Neuron (in vitro differentiated cells): ENCODE measurements around the gene FAM222A.

Experiments used
- H2AFZ ChIP-seq: one replicate; pipeline ENCODE4 v1.6.1; 2013; ENCODE audit warnings: low read depth, mild to moderate bottlenecking, inconsistent platforms, low read length, moderate library complexity
- H3K27me3 ChIP-seq: one replicate; pipeline ENCODE4 v1.6.1; 2013; ENCODE audit warnings: low read length; ENCODE audit not compliant: insufficient read depth
- H3K36me3 ChIP-seq: one replicate; pipeline ENCODE4 v1.6.1; 2013; ENCODE audit warnings: low read length; ENCODE audit not compliant: insufficient read depth
- H3K4me1 ChIP-seq: one replicate; pipeline ENCODE4 v1.6.1; 2013; ENCODE audit warnings: low read length; ENCODE audit not compliant: insufficient read depth
- H3K4me3 ChIP-seq: 2 replicates; pipeline ENCODE4 v1.5.1; 2013; ENCODE audit warnings: mild to moderate bottlenecking, low read length, moderate library complexity
- H3K9me3 ChIP-seq: one replicate; pipeline ENCODE4 v1.6.1; 2013; ENCODE audit warnings: low read length

Gene FAM222A

DNA sequence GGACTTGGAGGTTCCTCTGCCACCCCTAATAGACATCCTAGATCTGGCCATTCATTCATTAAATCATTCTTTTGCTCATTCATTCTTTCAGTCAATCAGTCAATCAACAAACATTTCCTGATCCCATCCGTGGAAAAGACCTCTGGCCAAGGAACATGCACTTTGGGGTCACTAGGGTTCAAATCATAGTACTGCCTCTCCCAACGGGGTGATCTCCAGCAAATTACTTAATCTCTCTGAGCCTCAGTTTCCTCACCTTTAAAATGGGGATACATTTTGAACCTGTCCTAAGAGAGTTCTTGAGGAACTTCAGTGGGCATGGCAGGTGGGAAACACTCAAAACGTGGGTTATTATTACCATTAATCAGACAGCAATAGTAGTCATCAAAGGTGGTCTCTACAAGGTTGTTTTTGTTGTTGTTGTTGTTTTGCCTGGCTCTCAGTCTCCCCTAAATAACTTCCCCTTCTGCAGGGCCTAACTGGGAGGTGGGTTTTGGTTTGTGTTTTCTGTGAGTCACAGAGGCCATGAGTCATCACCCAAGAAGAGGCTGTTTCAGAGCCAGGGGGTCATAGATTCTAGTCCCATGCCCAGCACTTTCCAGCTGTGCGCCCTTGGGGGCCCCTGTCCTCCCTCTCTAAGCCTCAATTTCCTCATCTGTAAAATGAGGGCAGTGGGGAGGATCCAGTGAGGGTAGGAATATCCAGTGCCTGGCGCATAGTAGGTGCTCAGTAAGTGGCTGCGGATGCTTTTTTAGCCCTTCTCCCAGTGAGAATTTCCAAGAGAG lies 16.9 kb upstream of the FAM222A start:
- Histone ChIP-seq H2AFZ (no peak overlapping the region), H3K27me3 (peaks cover 11% of the 10 kb centered on the region), H3K36me3 (no peaks in the 10 kb centered on the region), H3K4me3 (no peak overlapping the region), H3K4me1 (no peaks in the 10 kb centered on the region), H3K9me3 (no peaks in the 10 kb centered on the region)

DNA sequence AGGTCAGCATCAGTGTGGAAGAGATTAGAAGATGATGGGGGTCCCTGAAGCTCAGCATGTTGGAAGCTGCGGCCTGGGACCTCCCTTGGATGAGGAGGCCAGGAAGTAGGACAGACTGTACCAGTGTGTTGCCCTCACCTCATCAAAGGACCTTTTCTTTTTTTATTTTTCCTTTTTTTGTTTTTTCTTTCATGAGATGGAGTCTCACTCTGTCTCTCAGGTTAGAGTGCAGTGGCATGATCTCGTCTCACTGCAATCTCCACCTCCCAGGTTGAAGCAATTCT lies 16.4 kb upstream of the FAM222A start:
- H3K27me3 ChIP-seq: peaks cover 14% of the 10 kb centered on the region
- no peak overlapping the region for H2AFZ ChIP-seq
- no peaks in the 10 kb centered on the region for H3K9me3 ChIP-seq
- no peak overlapping the region for H3K4me3 ChIP-seq
- no peaks in the 10 kb centered on the region for H3K36me3 ChIP-seq
- H3K4me1 ChIP-seq: no peaks in the 10 kb centered on the region

DNA sequence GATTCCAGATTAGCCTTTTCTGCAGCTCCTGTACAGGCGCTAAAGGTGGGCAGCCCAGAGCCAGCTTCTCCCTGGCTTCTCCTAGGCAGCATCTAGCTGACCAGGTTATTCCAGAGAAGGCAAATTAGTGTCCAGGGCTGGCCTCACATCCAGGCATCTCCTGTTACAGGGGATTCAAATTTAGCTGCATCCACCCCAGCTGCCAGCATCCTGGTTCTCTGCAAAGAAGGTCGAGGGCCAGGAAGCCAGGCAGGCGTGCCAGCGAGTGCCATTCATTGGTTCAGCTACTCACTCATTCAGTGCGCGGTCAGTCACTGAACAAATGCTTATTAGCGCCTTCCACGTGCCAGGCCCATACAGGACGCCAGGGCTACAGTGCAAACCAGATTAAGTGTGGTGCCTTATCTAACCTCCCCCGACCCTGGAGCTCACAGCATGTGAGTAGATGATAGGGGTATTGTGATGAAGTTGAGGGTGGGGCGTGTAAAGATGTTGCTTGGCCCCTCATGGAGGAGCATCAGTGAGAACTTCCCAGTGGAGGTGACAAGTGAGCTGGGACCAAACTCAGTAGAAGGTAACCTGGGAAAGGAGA lies 15.7 kb upstream of the FAM222A start:
- H3K9me3 ChIP-seq: no peaks in the 10 kb centered on the region
- no peaks in the 10 kb centered on the region for H3K4me1 ChIP-seq
- no peaks in the 10 kb centered on the region for H3K36me3 ChIP-seq
- H3K27me3 ChIP-seq: peaks cover 14% of the 10 kb centered on the region
- H2AFZ ChIP-seq: no peak overlapping the region
- H3K4me3 ChIP-seq: no peak overlapping the region

DNA sequence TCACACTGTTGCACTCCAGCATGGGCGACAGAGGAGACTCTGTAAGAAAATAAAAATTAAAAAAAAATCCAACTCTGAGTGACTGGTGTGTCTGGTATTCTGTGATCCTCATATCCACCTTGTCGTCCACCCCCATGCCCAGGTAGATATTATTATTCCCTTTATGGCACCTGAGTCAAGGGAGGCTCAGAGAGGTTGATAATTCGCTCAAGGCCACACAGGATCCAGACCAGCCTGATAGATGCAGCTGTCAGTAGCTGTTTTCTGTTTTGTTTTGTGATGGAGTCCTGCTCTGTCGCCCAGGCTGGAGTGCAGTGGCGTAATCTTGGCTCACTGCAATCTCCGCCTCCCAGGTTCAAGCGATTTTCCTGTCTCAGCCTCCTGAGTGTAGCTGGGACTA lies 14.8 kb upstream of the FAM222A start:
- H3K4me3 ChIP-seq: no peak overlapping the region
- H3K4me1 ChIP-seq: no peaks in the 10 kb centered on the region
- H2AFZ ChIP-seq: no peak overlapping the region
- peaks cover 14% of the 10 kb centered on the region for H3K27me3 ChIP-seq
- H3K36me3 ChIP-seq: no peaks in the 10 kb centered on the region
- H3K9me3 ChIP-seq: no peaks in the 10 kb centered on the region

DNA sequence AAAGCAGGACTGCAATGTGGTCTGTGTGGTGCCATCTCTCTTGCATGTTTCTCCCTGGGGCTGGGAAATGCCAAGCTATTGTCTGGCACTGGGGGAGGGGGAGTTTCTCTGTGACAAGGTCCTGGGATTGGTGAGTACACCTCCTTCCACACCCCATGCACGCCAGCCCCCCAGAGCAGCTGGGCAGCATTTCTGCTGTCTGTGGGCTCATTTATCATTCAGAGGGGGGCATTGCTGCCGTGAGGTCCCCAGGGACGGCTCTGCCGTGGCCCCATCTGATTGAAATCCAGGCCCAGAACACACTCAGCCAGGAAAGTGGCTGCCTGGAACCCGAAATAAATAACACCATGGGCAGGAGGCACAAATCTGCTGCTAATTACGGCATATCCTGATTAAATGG lies 12.6 kb upstream of the FAM222A start:
- Histone ChIP-seq H3K36me3 (no peaks in the 10 kb centered on the region), H2AFZ (no peak overlapping the region), H3K27me3 (peaks cover 14% of the 10 kb centered on the region), H3K9me3 (no peaks in the 10 kb centered on the region), H3K4me3 (no peak overlapping the region), H3K4me1 (no peaks in the 10 kb centered on the region)

DNA sequence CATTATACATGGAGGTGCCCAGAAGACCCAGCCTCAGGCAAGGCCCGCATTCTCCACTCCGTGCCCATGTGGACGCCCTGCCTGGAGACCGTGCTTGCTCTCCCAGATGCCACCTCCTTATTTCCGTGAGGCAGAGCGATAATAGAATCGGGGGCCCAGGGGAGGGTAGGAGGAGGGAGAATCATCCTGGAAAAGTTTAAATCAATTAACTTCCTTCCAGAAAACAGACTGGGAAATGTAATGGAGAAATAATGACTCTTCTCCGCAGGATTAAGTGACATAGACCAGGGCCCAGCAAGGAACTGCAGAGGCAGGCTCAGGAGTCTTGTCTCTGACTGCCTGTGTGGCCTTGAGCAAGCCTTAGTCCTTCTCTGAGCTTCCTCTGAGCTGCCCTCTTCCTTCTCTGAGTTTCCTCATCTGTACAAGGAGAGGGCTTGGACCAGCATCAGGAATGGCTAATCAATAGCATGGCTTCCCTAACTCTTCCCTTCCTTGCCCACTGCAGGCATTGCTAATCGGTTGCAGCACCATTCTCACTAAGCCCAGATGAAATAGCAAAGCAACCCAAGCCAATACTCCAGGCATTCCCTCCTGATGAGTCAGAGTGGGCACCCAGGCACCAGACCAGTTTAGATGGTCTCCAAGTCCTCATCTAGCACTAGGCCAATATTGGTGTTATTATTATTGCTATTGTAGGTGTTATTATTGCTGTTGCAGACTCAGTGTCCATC lies 11.3 kb upstream of the FAM222A start:
- Histone ChIP-seq H3K4me1 (peaks cover 7% of the 10 kb centered on the region), H3K4me3 (no peak overlapping the region), H2AFZ (no peak overlapping the region), H3K27me3 (peaks cover 14% of the 10 kb centered on the region), H3K36me3 (no peaks in the 10 kb centered on the region), H3K9me3 (no peaks in the 10 kb centered on the region)

DNA sequence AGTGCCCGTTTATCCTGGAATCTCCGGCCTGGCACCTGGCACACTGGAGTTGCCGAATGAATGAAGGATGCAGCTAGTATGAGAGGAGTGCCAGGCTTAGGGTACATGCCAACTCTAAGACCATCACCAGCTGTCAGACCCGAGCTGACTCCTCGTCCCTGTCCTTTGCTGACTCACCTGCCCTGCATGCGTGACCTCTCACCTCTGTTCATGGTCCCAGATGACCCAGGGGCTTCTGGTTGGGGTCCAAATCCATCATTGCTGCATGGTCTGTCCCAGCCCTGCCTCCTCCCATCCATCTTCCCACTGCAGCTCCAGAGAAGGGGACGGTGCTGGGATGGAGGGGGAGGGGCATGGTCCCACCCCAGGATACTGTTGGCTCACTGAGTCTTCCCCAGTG lies 9.9 kb upstream of the FAM222A start:
- peaks cover 10% of the 10 kb centered on the region for H3K4me1 ChIP-seq

DNA sequence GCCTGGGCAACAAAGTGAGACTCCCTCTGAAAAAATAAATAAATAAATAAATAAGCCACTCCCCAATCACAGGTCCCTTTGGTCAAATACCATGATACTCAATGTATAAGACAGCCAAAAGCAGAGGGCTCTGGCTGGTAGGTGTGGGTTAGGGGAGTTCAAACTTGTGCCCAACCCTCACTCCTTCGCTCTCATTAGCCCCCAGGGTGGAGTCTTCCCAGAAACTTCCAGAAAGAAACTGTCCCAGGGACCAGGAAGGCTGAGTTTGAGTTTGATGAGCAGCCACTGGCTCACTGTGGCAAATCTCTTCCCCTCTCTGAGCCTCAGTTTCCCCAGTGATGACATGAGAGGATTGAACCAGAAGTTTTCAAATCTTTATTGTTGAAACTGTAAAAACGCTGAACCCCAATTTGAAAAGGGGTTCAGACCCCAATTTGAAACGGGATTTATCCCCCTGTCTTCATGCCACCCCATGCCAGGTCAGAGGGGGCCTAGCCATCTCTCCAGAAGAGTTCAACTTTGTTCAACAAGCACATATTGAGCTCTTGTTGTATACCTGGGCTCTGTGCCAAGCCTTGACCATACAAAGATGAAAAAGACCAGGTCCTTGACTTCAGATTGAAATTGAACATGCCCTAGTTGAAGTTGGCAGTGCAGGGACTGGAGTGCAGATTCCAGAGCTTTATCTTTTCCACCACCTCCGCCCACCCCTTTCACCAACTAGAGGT lies 9.1 kb upstream of the FAM222A start:
- no peak overlapping the region for H2AFZ ChIP-seq
- no peak overlapping the region for H3K4me3 ChIP-seq
- H3K4me1 ChIP-seq: peaks cover 10% of the 10 kb centered on the region
- H3K36me3 ChIP-seq: no peaks in the 10 kb centered on the region
- peaks cover 15% of the 10 kb centered on the region for H3K27me3 ChIP-seq
- no peaks in the 10 kb centered on the region for H3K9me3 ChIP-seq

More for the DNA sequence above, 9.9 kb upstream of the FAM222A start:
- H3K4me3 ChIP-seq: no peak overlapping the region
- peaks cover 11% of the 10 kb centered on the region for H3K27me3 ChIP-seq
- no peaks in the 10 kb centered on the region for H3K36me3 ChIP-seq
- H3K9me3 ChIP-seq: no peaks in the 10 kb centered on the region
- H2AFZ ChIP-seq: no peak overlapping the region

DNA sequence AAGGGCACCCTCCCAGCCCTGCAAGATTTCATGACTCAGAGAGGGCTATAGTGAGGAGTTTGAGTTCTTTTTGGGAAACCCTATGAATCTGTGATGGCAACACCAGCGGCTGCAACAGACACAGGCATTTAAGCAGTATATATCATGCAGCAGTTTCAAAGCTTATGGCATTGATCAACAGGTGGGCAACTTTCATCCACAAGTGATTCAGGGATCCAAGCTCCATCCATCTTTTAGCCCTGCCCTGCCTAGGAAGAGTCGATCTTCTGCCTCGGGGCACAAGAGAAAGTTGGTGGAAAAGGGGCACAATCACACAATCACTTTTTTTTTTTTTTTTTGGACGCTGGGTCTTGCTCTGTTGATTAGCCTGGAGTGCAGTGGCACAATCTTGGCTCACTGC lies 8.3 kb upstream of the FAM222A start:
- no peak overlapping the region for H2AFZ ChIP-seq
- no peak overlapping the region for H3K4me3 ChIP-seq
- H3K27me3 ChIP-seq: peaks cover 20% of the 10 kb centered on the region
- H3K9me3 ChIP-seq: no peaks in the 10 kb centered on the region
- peaks cover 10% of the 10 kb centered on the region for H3K4me1 ChIP-seq
- no peaks in the 10 kb centered on the region for H3K36me3 ChIP-seq

DNA sequence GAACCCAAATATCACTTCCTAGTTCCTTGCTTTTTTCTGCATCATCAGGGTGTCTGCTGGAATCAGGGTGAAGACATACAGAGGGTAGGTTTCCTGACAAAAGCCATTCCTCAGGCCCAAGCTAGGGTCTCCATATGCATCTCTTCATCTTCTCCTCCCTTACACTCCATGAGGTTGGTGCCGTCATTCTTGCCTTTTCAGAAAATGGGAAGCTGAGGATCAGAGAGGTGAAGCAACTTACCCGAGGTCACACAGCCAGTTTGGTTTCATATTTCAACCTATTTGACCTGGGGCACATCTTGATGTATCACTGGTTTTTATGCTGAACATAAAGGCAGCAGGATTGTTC lies 7.3 kb upstream of the FAM222A start:
- no peak overlapping the region for H2AFZ ChIP-seq
- H3K9me3 ChIP-seq: no peaks in the 10 kb centered on the region
- H3K36me3 ChIP-seq: no peaks in the 10 kb centered on the region
- H3K4me1 ChIP-seq: peaks cover 10% of the 10 kb centered on the region
- H3K4me3 ChIP-seq: no peak overlapping the region
- H3K27me3 ChIP-seq: peaks cover 16% of the 10 kb centered on the region

DNA sequence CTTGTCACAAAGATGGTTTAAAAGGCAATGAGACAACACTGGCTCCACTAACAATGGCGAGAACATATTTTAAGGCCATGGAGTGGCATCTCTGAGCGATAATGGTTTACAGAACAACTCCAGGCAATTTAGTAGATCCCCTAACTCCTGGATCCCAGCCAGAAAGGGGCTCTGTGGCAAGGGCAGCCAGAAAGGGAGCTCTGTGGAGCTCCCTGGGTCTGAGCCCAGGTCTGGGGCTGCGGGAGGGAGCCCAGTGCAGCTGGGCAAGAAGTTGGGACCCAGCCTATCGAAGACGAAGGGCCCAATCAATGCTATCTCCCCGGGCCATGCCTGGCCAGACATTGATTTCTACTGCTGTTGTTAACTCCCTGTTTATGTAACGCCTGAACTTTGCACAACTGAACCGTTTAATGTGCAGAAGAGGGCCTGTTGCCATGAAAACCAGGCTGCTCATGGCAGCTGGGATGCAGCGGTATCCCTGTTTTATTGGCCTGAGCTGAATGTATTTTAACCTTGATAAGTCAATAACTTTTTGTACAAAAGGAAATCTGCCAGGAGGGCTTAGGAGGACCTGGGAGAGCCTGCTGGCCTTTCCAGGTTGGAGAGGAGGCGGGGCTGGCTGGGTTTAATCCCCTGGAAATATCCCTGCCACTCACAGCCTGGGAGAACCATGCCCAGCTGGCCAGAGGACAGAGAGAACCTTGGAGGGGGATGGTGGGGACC lies 6.7 kb upstream of the FAM222A start:
- Histone ChIP-seq H3K4me3 (no peak overlapping the region), H2AFZ (no peak overlapping the region), H3K36me3 (no peaks in the 10 kb centered on the region), H3K9me3 (no peaks in the 10 kb centered on the region), H3K4me1 (peaks cover 10% of the 10 kb centered on the region), H3K27me3 (peaks cover 18% of the 10 kb centered on the region)

DNA sequence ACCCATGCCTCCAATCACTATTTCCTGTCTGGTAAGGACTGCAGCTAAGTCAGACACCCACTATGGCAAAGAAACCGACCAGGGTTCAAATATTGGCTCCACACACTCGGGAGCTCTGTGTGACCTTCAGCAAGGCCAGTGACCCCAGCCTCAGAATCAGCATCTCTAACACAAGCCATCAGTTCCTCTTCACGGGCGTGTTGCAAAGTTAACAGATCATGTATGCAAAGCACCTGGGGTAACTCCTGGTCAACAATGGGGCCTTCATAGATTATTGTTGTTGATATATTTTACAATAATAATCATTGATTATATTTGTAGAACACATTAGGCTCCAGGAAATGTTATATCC lies 6.2 kb upstream of the FAM222A start:
- no peaks in the 10 kb centered on the region for H3K9me3 ChIP-seq
- peaks cover 18% of the 10 kb centered on the region for H3K27me3 ChIP-seq
- peaks cover 10% of the 10 kb centered on the region for H3K4me1 ChIP-seq
- H3K36me3 ChIP-seq: no peaks in the 10 kb centered on the region
- no peak overlapping the region for H2AFZ ChIP-seq
- H3K4me3 ChIP-seq: no peak overlapping the region

DNA sequence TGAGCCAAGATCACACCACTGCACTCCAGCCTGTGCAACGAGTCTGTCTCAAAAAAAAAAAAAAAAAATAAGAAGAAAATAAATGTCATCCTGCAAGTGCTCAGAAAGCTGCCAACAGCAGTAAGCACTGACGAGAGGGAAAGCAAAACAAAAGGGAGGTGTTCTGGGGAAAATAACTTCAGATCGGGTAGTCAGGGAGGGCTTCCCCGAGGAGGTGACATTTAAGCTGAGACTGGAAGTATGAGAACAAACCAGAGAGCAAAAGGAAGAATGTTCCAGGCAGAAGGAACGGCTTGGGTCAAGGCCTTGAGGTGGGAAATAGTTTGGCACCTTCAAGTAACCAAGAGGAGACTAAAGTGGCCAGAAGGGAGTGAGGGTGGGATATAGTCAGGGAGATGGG lies 4.7 kb upstream of the FAM222A start:
- H3K4me3 ChIP-seq: no peak overlapping the region

More for the DNA sequence above, 4.7 kb upstream of the FAM222A start:
- Histone ChIP-seq H3K36me3 (no peaks in the 10 kb centered on the region), H2AFZ (no peak overlapping the region), H3K4me1 (peaks cover 10% of the 10 kb centered on the region), H3K9me3 (no peaks in the 10 kb centered on the region), H3K27me3 (peaks cover 19% of the 10 kb centered on the region)
